T-helper 9 cell (primary cell): ENCODE measurements around the gene RPH3AL.

Experiments
- DNase-seq: peaks from one replicate; pipeline ENCODE4 v3.0.0-alpha.2; 2020

RPH3AL gene

GRCh38 chr17:313911-314613 is 38.5 kb downstream of the RPH3AL start:
- no peak for DNase-seq

GRCh38 chr17:313231-313630 is 39.4 kb downstream of the RPH3AL start:
- no peak for DNase-seq

- DNase-seq, result no peak
Observed at GRCh38 chr17:312476-313148, 40.0 kb downstream of the RPH3AL start.

- no peak for DNase-seq
Observed at GRCh38 chr17:311119-311782, 41.4 kb downstream of the RPH3AL start.

GRCh38 chr17:310111-311010 is 42.2 kb downstream of the RPH3AL start:
- DNase-seq, result no peak

- no peak for DNase-seq
Observed at GRCh38 chr17:309361-309888, 43.2 kb downstream of the RPH3AL start.

GRCh38 chr17:307741-308507 is 44.7 kb downstream of the RPH3AL start:
- no peak for DNase-seq

- no peak for DNase-seq
Observed at GRCh38 chr17:307295-307691, 45.3 kb downstream of the RPH3AL start.

- no peak for DNase-seq
Observed at GRCh38 chr17:306536-307294, 45.9 kb downstream of the RPH3AL start.

GRCh38 chr17:306116-306515 is 46.5 kb downstream of the RPH3AL start:
- no peak for DNase-seq

GRCh38 chr17:305090-305976 is 47.3 kb downstream of the RPH3AL start:
- DNase-seq, result no peak

GRCh38 chr17:304461-304860 is 48.1 kb downstream of the RPH3AL start:
- no peak for DNase-seq

- DNase-seq, result no peak
Observed at GRCh38 chr17:303168-303567, 49.4 kb downstream of the RPH3AL start.

- DNase-seq, result no peak
Observed at GRCh38 chr17:302300-302698, 50.3 kb downstream of the RPH3AL start.

GRCh38 chr17:301681-302299 is 50.8 kb downstream of the RPH3AL start:
- DNase-seq, result no peak

GRCh38 chr17:300881-301280 is 51.7 kb downstream of the RPH3AL start:
- DNase-seq, result no peak

- DNase-seq, result no peak
Observed at GRCh38 chr17:299546-299945, 53.1 kb downstream of the RPH3AL start.

- DNase-seq, result no peak
Observed at GRCh38 chr17:298791-299450, 53.7 kb downstream of the RPH3AL start.

GRCh38 chr17:297758-298157 is 54.8 kb downstream of the RPH3AL start:
- no peak for DNase-seq
